Uterus (tissue), 4 donors: ENCODE measurements around the gene VPS37C. TPM values are rescaled to one million over a fixed set of nuclear protein-coding genes. Genes with fewer than 3 reads are reported as not detected.

Experiments
- DNase-seq, 2 donors: peaks; one replicate each; pipeline ENCODE4 v3.0.0-alpha.2; 2019 to 2020
- H3K27ac ChIP-seq, 2 donors: fragments of 200-600 bp; sonication (generic); 1 replicate in 1 of 2; 2 replicates in 1 of 2; pipeline ENCODE4 v1.5.1; 2016 to 2018
- H3K27me3 ChIP-seq, 2 donors: fragments of 200-600 bp; sonication (generic); one replicate each; pipeline ENCODE4 v1.5.1; 2018 to 2019; ENCODE audit warnings: control low read depth in 1 of 2
- H3K36me3 ChIP-seq, 2 donors: fragments of 200-600 bp; sonication (generic); one replicate each; pipeline ENCODE4 v1.5.1; 2019; ENCODE audit warnings: control low read depth in 1 of 2
- H3K4me1 ChIP-seq, 2 donors: fragments of 200-600 bp; sonication (generic); one replicate each; pipeline ENCODE4 v1.5.1; 2018 to 2019; ENCODE audit warnings: control low read depth in 1 of 2
- H3K4me3 ChIP-seq, 2 donors: fragments of 200-600 bp; sonication (generic); 1 replicate in 1 of 2; 2 replicates in 1 of 2; pipeline ENCODE4 v1.5.1; 2018 to 2019; ENCODE audit warnings: mild to moderate bottlenecking in 1 of 2
- H3K9me3 ChIP-seq, 2 donors: fragments of 200-600 bp; sonication (generic); one replicate each; pipeline ENCODE4 v1.5.1; 2019; ENCODE audit warnings: control low read depth in 1 of 2
- POLR2A ChIP-seq, 2 donors: fragments of 450-650 bp; IDR thresholded peaks; one replicate each; pipeline ENCODE4 v1.6.1; 2016; ENCODE audit warnings: antibody characterized with exemption in 2 of 2, mild to moderate bottlenecking in 1 of 2, moderate library complexity in 1 of 2
- intact Hi-C: fragments of 100-400 bp; cut with DNase I; formaldehyde crosslinking; loops from one replicate; pipeline ENCODE4 v1.15.1; 2023; ENCODE audit warnings: low total_unique reads
- total RNA-seq, 4 donors: library from RNA; depleted of rRNA in 3 of 4; stranded (reverse); fragments of >200 nt in 3 of 4; gene quantifications; one replicate each; pipeline versions ENCODE4 v1.1.0 to v1.2.4, GENCODE V29; 2014 to 2023
- TF ChIP-seq, protein P1 (sequence below), 4 experiments: fragments of 200-600 bp in 2 of 4; fragments of 450-650 bp in 2 of 4; sonication (generic) in 2 of 4; IDR thresholded peaks; one replicate each; pipeline ENCODE4 v1.5.1; 2016 to 2019; ENCODE audit warnings: antibody characterized with exemption in 4 of 4, mild to moderate bottlenecking in 2 of 4, moderate library complexity in 1 of 4
- donor health status: DM: yes; HTN: yes; CAD: no.

VPS37C gene
- total RNA-seq, 4 donors from 2014 or later = 0.26 to 26.3 (median 13.3) TPM

DNA sequence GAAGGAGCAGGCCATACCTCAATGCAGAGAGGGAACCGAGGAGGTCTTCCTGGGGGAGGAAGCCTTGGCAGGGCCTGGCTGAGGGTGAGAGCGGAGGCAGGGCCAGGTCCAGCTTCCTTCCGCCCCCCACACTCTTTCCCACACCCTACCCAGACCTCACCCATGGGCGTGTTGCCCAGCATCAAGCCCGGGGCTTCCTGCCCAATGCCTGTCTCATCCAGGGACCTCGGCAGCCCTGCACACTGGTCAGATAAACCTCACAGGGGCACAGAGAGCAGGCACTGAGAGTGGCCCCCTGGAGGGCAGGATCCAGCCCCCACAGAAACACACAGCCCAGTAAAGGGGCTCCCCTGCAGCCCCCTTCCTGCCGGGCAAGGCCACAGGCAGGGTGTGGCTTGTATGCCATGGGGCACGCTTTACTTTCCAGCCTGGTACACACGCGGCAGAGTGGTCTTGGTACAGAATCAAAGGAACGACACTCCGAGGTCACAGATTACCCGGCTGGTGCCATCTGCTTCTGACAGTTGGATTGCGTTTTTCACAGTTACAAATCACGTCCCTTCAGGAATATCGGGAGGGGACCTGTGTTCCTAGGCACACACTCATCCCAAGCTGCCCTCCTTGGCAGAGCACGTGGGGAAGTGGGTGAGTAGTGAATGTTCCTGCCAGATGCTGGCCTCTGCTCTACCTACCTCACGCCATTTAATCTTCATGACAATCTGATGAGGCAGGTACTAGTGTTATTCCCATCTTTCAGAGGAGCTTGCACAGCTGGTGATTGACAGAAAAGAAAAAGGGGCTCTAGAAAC is 79.0 kb downstream of the VPS37C start:
- Histone ChIP-seq H3K27me3 (no peaks in the 10 kb centered on the region), H3K36me3 (no peaks in the 10 kb centered on the region), H3K27ac (no peak overlapping the region), H3K4me1 (no peaks in the 10 kb centered on the region), H3K4me3 (no peak overlapping the region), H3K9me3 (no peaks in the 10 kb centered on the region)
- intact Hi-C loops = no loop called here
- no peak for DNase-seq
- TF ChIP-seq, protein P1, sequence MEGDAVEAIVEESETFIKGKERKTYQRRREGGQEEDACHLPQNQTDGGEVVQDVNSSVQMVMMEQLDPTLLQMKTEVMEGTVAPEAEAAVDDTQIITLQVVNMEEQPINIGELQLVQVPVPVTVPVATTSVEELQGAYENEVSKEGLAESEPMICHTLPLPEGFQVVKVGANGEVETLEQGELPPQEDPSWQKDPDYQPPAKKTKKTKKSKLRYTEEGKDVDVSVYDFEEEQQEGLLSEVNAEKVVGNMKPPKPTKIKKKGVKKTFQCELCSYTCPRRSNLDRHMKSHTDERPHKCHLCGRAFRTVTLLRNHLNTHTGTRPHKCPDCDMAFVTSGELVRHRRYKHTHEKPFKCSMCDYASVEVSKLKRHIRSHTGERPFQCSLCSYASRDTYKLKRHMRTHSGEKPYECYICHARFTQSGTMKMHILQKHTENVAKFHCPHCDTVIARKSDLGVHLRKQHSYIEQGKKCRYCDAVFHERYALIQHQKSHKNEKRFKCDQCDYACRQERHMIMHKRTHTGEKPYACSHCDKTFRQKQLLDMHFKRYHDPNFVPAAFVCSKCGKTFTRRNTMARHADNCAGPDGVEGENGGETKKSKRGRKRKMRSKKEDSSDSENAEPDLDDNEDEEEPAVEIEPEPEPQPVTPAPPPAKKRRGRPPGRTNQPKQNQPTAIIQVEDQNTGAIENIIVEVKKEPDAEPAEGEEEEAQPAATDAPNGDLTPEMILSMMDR (IDR thresholded peaks at IDR 0.05) = no peak
- no peak for TF ChIP-seq POLR2A (IDR thresholded peaks at IDR 0.05)

DNA sequence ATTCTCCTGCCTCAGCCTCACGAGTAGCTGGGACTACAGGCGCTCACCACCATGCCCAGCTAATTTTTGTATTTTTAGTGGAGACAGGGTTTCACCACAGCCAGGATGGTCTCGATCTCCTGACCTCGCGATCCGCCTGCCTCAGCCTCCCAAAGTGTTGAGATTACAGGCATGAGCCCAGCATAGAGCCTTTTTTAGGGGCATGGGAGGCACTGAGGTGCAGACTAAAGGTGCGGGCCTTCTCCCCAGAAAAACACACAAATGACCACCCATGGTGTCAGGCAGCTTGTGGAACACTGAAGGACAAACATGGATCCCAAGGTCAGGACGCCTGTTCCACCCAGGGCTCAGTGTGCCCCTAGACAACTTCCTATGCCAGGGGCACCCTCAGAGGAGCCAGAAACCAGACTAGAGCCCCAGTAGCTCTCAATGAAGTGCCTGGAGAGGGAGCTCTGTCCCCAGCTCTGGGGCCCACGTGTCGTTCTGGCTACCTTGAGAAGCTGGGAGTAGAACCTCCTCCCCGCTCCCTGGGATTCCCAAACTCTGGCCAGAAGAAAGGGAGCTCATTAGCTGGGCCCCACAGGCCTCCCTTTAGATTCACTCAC is 80.1 kb downstream of the VPS37C start:
- H3K27ac ChIP-seq = no peak overlapping the region
- TF ChIP-seq, protein P1 (IDR thresholded peaks at IDR 0.05) = no peak
- no peak for TF ChIP-seq POLR2A (IDR thresholded peaks at IDR 0.05)
- no peak overlapping the region for H3K4me3 ChIP-seq
- no peaks in the 10 kb centered on the region for H3K27me3 ChIP-seq
- no peaks in the 10 kb centered on the region for H3K36me3 ChIP-seq
- no peak for DNase-seq
- H3K4me1 ChIP-seq = no peaks in the 10 kb centered on the region
- intact Hi-C loops = no loop called here
- H3K9me3 ChIP-seq = no peaks in the 10 kb centered on the region

DNA sequence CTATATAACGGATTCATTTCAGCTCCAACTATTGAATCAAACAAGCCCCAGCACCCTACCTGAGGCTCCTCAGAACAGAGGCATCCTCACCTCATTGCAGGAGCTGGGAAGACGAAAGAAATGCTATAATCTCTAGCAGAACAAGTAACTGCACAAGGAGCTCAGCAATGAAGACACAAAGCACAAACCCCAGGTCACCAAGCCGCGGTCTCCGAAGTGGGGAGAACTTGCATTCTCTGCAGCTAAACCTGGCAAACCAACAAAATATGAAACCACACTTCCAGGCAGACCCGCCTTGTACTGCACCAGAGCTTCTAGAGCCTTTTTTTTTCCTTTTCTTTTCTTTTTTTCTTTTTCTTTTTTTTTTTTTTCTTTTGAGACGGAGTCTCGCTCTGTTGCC is 80.7 kb downstream of the VPS37C start:
- Histone ChIP-seq H3K36me3 (no peaks in the 10 kb centered on the region), H3K27ac (no peak overlapping the region), H3K9me3 (no peaks in the 10 kb centered on the region), H3K4me1 (no peaks in the 10 kb centered on the region), H3K4me3 (no peak overlapping the region), H3K27me3 (no peaks in the 10 kb centered on the region)
- DNase-seq = no peak
- intact Hi-C loops = no loop called here
- TF ChIP-seq, protein P1 (IDR thresholded peaks at IDR 0.05) = no peak
- TF ChIP-seq POLR2A (IDR thresholded peaks at IDR 0.05) = no peak

Other genes starting within 250 kb of the VPS37C start
- 100 to 1,000 TPM in 1 of 4 donors, 10 to 100 TPM in 3; 37.1 to 155 (median 75.3) TPM for gene TMEM109, start 247.3 kb downstream of the VPS37C start, total RNA-seq
- gene TMEM132A, start 237.0 kb downstream of the VPS37C start, total RNA-seq = 10 to 100 TPM in 2 of 4 donors, under 1 TPM in 2; under 0.01 to 47.7 (median 7.7) TPM
- gene SLC15A3, start 209.2 kb downstream of the VPS37C start, total RNA-seq = 10 to 100 TPM in 3 of 4 donors, 1 to 10 TPM in 1; 5.9 to 44.5 (median 28.7) TPM
- 1 to 10 TPM in 1 of 4 donors, under 1 TPM in 2, not detected in 1; 0.26 to 2.0 (median 0.91) TPM for gene CD6, start 189.7 kb downstream of the VPS37C start, total RNA-seq
- under 1 TPM in 3 of 4 donors, not detected in 1; under 0.01 to 0.14 (median 0.12) TPM for gene CD5, start 58.9 kb downstream of the VPS37C start, total RNA-seq
- gene PGA3, start 42.1 kb upstream of the VPS37C start, total RNA-seq = 1 to 10 TPM in 2 of 4 donors, under 1 TPM in 1, not detected in 1; 0.35 to 6.5 (median 4.4) TPM
- gene PGA4, start 60.9 kb upstream of the VPS37C start, total RNA-seq = 1 to 10 TPM; 1.0 to 8.7 (median 4.9) TPM
- gene PGA5, start 79.7 kb upstream of the VPS37C start, total RNA-seq = not detected
- gene VWCE, start 133.9 kb upstream of the VPS37C start, total RNA-seq = 1 to 10 TPM in 2 of 4 donors, under 1 TPM in 2; 0.51 to 6.5 (median 1.2) TPM
- 100 to 1,000 TPM in 3 of 4 donors, 10 to 100 TPM in 1; 87.9 to 231 (median 155) TPM for gene DDB1, start 171.7 kb upstream of the VPS37C start, total RNA-seq
- 10 to 100 TPM in 2 of 4 donors, 1 to 10 TPM in 2; 3.6 to 28.5 (median 11.9) TPM for gene TKFC, start 171.8 kb upstream of the VPS37C start, total RNA-seq
- gene CYB561A3, start 200.5 kb upstream of the VPS37C start, total RNA-seq = 10 to 100 TPM; 11.3 to 43.6 (median 21.2) TPM
- gene TMEM138, start 200.9 kb upstream of the VPS37C start, total RNA-seq = 10 to 100 TPM; 12.0 to 81.5 (median 20.9) TPM
- gene TMEM216, start 231.2 kb upstream of the VPS37C start, total RNA-seq = 10 to 100 TPM in 3 of 4 donors, 1 to 10 TPM in 1; 2.6 to 30.8 (median 17.0) TPM